NCI-H146 (cell line): Measurements from ENCODE around the gene PRR23E.

ENCODE experiments used
- DNase-seq: peaks from one replicate; lab custom pipeline; 2025; lab: John Stamatoyannopoulos, UW

Gene PRR23E

GRCh38 chr3:127228866-127229265 is 35.9 kb downstream of the PRR23E start:
- DNase-seq: no peak

GRCh38 chr3:127233371-127233770 is 40.4 kb downstream of the PRR23E start:
- DNase-seq: no peak

GRCh38 chr3:127234778-127235177 is 41.8 kb downstream of the PRR23E start:
- no peak for DNase-seq

GRCh38 chr3:127235706-127236105 is 42.8 kb downstream of the PRR23E start:
- DNase-seq: no peak

GRCh38 chr3:127237835-127238234 is 44.9 kb downstream of the PRR23E start:
- no peak for DNase-seq

- no peak for DNase-seq
Measured at GRCh38 chr3:127238602-127239001, 45.7 kb downstream of the PRR23E start.

GRCh38 chr3:127247292-127247691 is 54.4 kb downstream of the PRR23E start:
- DNase-seq: no peak
